Esophagus muscularis mucosa (tissue), 4 donors: Measurements from ENCODE around the gene LOXL3. TPM values are rescaled to one million over a fixed set of nuclear protein-coding genes. Genes with fewer than 3 reads are reported as not detected.

Experiments used
- DNase-seq: peaks from one replicate; pipeline ENCODE4 v3.0.0-alpha.2; 2017; ENCODE audit errors: extremely low spot score
- H3K27ac ChIP-seq, 4 donors: fragments of 200-600 bp; sonication (generic); replicated peaks in 1 of 4; 1 replicate in 3 of 4; 2 replicates in 1 of 4; pipeline ENCODE4 v1.5.1; 2016 to 2019; ENCODE audit warnings: mild to moderate bottlenecking in 1 of 4
- H3K27me3 ChIP-seq, 4 donors: fragments of 200-600 bp; sonication (generic); one replicate each; pipeline versions ENCODE4 v1.5.1 to v1.6.0; 2016 to 2019
- H3K36me3 ChIP-seq, 4 donors: fragments of 200-600 bp; sonication (generic); one replicate each; pipeline ENCODE4 v1.5.1; 2016 to 2019
- H3K4me1 ChIP-seq, 4 donors: fragments of 200-600 bp; sonication (generic); one replicate each; pipeline ENCODE4 v1.5.1; 2016 to 2019
- H3K4me3 ChIP-seq, 4 donors: fragments of 200-600 bp; sonication (generic); 1 replicate in 2 of 4; 2 replicates in 2 of 4; pipeline ENCODE4 v1.5.1; 2016 to 2019; ENCODE audit warnings: mild to moderate bottlenecking in 4 of 4, moderate library complexity in 1 of 4
- H3K9me3 ChIP-seq, 4 donors: fragments of 200-600 bp; sonication (generic); 1 replicate in 3 of 4; 2 replicates in 1 of 4; pipeline ENCODE4 v1.5.1; 2016 to 2019
- CTCF ChIP-seq, 3 experiments: fragments of 200-600 bp in 2 of 3; fragments of 450-650 bp in 1 of 3; sonication (generic) in 2 of 3; IDR thresholded peaks; one replicate each; pipeline ENCODE4 v1.5.1; 2017 to 2019; ENCODE audit warnings: antibody characterized with exemption in 3 of 3, mild to moderate bottlenecking in 2 of 3, moderate library complexity in 1 of 3
- EP300 ChIP-seq: sonication (generic); formaldehyde crosslinking; IDR thresholded peaks from one replicate; pipeline ENCODE4 v1.6.1; 2017; ENCODE audit warnings: antibody characterized with exemption
- POLR2A ChIP-seq: fragments of 450-650 bp; IDR thresholded peaks from one replicate; pipeline ENCODE4 v1.6.1; 2017; ENCODE audit warnings: antibody characterized with exemption, moderate library complexity, mild to moderate bottlenecking, low read depth
- POLR2AphosphoS5 ChIP-seq, 2 donors: sonication (generic); formaldehyde crosslinking; IDR thresholded peaks; one replicate each; pipeline ENCODE4 v1.6.1; 2017; ENCODE audit warnings: antibody characterized with exemption in 2 of 2
- WGBS: methylation state at CpG from one replicate; pipeline ENCODE4 v1.1.5; 2018; 5-methylcytosine and 5-hydroxymethylcytosine counted together
- intact Hi-C: fragments of 100-400 bp; cut with DNase I; formaldehyde crosslinking; loops from one replicate; pipeline ENCODE4 v1.15.1; 2023
- total RNA-seq, 4 donors: library from RNA; depleted of rRNA; stranded (reverse); fragments of >200 nt; gene quantifications; one replicate each; pipeline versions ENCODE4 v1.1.0 to v1.2.1, GENCODE V29; 2016

The LOXL3 gene
- total RNA-seq, 4 donors from 2014 or later, result 7.1 to 8.6 (median 7.7) TPM

- no peak for DNase-seq
- Histone ChIP-seq H3K4me1 (peaks cover 0 to 5% (median 0%) of the 10 kb centered on the region in 4 donors), H3K4me3 (no peak overlapping the region), H3K27ac (no peak overlapping the region), H3K27me3 (peaks cover 0 to 17% (median 0%) of the 10 kb centered on the region in 4 donors), H3K36me3 (no peaks in the 10 kb centered on the region), H3K9me3 (no peaks in the 10 kb centered on the region)
- 37% methylated on average over 4 of the region's 4 CpGs for WGBS
- no peak for TF ChIP-seq POLR2AphosphoS5 (IDR thresholded peaks at IDR 0.05)
- intact Hi-C loops, result loop anchor here (5.0 kb wide), 1 partner anchor 58 kb away; the partner anchor contains the start of genes AUP1, DQX1 and HTRA2
These were observed 31.9 kb upstream of the LOXL3 start for GRCh38 chr2:74585406-74586185.

- TF ChIP-seq POLR2AphosphoS5 (IDR thresholded peaks at IDR 0.05) (no peak), POLR2A (no peak), CTCF (IDR thresholded peaks at IDR 0.05) (no peak), EP300 (no peak)
- Histone ChIP-seq H3K27ac (no peak overlapping the region), H3K36me3 (no peaks in the 10 kb centered on the region), H3K27me3 (peaks cover 0 to 10% (median 0%) of the 10 kb centered on the region in 4 donors), H3K4me3 (no peak overlapping the region), H3K9me3 (no peaks in the 10 kb centered on the region), H3K4me1 (peaks cover 0 to 5% (median 0%) of the 10 kb centered on the region in 4 donors)
- intact Hi-C loops, result no loop called here
- DNase-seq, result no peak
- WGBS, result 61% methylated on average over 2 of the region's 2 CpGs
These were observed 30.4 kb upstream of the LOXL3 start for GRCh38 chr2:74584088-74584645.

- no peak for DNase-seq
- H3K9me3 ChIP-seq, result no peaks in the 10 kb centered on the region
- TF ChIP-seq EP300 (no peak), POLR2A (no peak), CTCF (IDR thresholded peaks at IDR 0.05) (no peak), POLR2AphosphoS5 (IDR thresholded peaks at IDR 0.05) (no peak)
- H3K27ac ChIP-seq, result no peak overlapping the region
- intact Hi-C loops, result no loop called here
- no peaks in the 10 kb centered on the region for H3K36me3 ChIP-seq
- H3K4me3 ChIP-seq, result no peak overlapping the region
- H3K27me3 ChIP-seq, result peaks cover 0 to 6% (median 0%) of the 10 kb centered on the region in 4 donors
- H3K4me1 ChIP-seq, result peaks cover 0 to 5% (median 0%) of the 10 kb centered on the region in 4 donors
These were observed 29.8 kb upstream of the LOXL3 start for GRCh38 chr2:74583504-74583903.

GRCh38 chr2:74582184-74582583 lies 28.4 kb upstream of the LOXL3 start:
- TF ChIP-seq POLR2AphosphoS5 (IDR thresholded peaks at IDR 0.05) (no peak), EP300 (no peak), POLR2A (no peak)
- intact Hi-C loops, result no loop called here
- H3K9me3 ChIP-seq, result no peaks in the 10 kb centered on the region
- H3K27ac ChIP-seq, result no peak overlapping the region
- peaks cover 0 to 5% (median 0%) of the 10 kb centered on the region in 4 donors for H3K4me1 ChIP-seq
- WGBS, result 72% methylated on average over 2 of the region's 2 CpGs
- no peaks in the 10 kb centered on the region for H3K36me3 ChIP-seq
- H3K27me3 ChIP-seq, result peaks cover 0 to 5% (median 0%) of the 10 kb centered on the region in 4 donors
- no peak overlapping the region for H3K4me3 ChIP-seq
- no peak for DNase-seq

- H3K9me3 ChIP-seq, result no peaks in the 10 kb centered on the region
- peaks cover 0 to 5% (median 0%) of the 10 kb centered on the region in 4 donors for H3K4me1 ChIP-seq
- H3K36me3 ChIP-seq, result no peaks in the 10 kb centered on the region
- H3K4me3 ChIP-seq, result no peak overlapping the region
- WGBS, result 78% methylated on average over 3 of the region's 3 CpGs
- H3K27ac ChIP-seq, result no peak overlapping the region
- intact Hi-C loops, result no loop called here
- TF ChIP-seq POLR2AphosphoS5 (IDR thresholded peaks at IDR 0.05), result no peak
- no peak for TF ChIP-seq EP300
- no peak for TF ChIP-seq CTCF (IDR thresholded peaks at IDR 0.05)
- TF ChIP-seq POLR2A, result no peak
- no peak for DNase-seq
- peaks cover 0 to 5% (median 0%) of the 10 kb centered on the region in 4 donors for H3K27me3 ChIP-seq
These were observed 27.7 kb upstream of the LOXL3 start for GRCh38 chr2:74581463-74581862.
